ENCODE data around the gene TPRN.

TPRN gene

GRCh38 chr9:137171149-137171900 is 29.2 kb downstream of the TPRN start:
- no peak for DNase-seq

GRCh38 chr9:137170486-137171148 is 29.9 kb downstream of the TPRN start:
- no peak for DNase-seq

DNA sequence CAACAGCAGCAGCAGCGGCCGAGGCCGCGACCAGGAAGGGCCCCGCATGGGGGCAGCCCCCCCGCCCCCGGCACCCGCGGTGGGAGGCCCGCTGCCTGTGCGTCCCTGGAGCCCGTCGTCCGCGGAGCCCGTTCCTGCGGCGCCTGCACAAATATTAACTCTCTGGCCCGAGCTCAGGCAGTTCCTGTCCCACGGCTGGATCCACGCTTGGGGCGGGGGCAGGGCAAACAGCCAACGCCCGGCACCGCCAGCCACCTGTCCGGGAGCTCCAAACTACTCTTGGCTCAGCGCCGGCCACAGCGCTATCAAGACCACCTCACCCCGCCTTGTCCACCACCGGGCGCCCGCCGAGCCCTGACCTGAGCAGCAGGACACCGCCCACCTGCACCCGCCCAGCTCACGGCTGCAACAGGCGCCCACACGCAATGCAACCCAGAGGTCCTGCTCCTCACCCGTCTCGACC is 30.6 kb downstream of the TPRN start, which contains the start of gene LRRC26:
LRRC26 (minus strand) TSS at position 156 of the 463 bp plus-strand sequence; CDS start at position 48, 108 bp downstream.
- DNase-seq, result no peak

GRCh38 chr9:137168904-137169856 is 31.4 kb downstream of the TPRN start:
- DNase-seq, result peak; percentile 47 to 89

- DNase-seq, result peak in 1 of 2 experiments; percentile 55
Measured at GRCh38 chr9:137168573-137168903, 32.0 kb downstream of the TPRN start.

- DNase-seq, result peak in 1 of 2 experiments; percentile 56
Measured at GRCh38 chr9:137167747-137168572, 32.6 kb downstream of the TPRN start.

DNA sequence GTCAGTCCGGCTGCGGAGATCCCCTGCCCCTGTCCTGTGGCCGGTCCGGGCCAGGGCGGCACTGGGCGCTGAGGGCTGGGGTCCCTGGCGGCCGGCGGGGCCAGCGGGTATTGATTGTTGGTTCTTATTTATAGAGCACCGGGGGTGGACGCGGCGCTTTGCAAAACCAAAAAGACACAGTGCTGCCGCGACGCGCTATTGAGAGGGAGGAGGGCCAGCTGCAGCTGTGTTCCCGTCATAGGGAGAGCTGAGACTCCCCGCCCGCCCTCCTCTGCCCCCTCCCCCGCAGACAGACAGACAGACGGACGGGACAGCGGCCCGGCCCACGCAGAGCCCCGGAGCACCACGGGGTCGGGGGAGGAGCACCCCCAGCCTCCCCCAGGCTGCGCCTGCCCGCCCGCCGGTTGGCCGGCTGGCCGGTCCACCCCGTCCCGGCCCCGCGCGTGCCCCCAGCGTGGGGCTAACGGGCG is 33.2 kb downstream of the TPRN start:
- peak in 1 of 2 experiments; percentile 31 for DNase-seq

DNA sequence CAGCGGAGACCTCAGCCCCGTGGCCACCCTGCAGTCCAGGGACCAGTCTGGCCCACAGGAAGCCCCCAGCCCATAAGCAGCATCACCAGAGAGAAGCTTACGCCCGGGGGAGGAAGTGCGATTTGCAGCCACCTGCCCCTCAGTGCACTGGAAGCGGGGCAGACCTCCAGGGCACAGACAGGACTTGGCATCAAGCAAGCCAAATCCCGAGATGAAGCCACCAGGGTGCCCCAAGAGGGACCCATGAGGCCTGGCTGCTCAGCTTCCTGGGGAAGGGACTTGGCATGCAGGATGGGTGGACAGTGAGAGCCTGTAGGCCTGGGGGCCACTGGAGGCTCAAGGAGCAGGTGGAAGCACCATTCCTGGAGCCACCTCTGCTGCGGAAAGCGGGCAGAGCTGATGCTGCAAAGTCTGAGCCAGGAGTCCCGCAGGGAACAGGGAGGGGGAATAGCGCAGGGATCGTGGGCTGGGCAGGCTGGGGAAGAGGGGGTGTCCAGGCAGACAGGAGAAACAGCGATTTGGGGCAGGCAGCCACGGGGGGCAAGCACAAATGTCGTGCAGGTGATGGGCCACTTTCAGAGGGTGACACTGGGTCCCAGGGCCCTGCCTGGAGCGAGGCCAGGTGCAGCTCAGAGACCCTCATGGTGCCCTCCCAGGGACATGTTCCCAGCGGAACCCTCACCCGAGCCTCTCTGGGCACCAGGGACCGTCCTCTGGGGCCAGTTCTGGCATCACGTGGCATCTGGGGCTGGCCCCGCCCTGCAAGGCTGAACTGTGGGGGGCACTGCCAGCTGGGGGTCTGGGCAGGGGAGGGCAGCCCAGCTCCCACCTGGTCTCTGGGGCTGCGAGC is 33.9 kb downstream of the TPRN start:
- no peak for DNase-seq

GRCh38 chr9:137165250-137165836 is 35.2 kb downstream of the TPRN start:
- no peak for DNase-seq

DNA sequence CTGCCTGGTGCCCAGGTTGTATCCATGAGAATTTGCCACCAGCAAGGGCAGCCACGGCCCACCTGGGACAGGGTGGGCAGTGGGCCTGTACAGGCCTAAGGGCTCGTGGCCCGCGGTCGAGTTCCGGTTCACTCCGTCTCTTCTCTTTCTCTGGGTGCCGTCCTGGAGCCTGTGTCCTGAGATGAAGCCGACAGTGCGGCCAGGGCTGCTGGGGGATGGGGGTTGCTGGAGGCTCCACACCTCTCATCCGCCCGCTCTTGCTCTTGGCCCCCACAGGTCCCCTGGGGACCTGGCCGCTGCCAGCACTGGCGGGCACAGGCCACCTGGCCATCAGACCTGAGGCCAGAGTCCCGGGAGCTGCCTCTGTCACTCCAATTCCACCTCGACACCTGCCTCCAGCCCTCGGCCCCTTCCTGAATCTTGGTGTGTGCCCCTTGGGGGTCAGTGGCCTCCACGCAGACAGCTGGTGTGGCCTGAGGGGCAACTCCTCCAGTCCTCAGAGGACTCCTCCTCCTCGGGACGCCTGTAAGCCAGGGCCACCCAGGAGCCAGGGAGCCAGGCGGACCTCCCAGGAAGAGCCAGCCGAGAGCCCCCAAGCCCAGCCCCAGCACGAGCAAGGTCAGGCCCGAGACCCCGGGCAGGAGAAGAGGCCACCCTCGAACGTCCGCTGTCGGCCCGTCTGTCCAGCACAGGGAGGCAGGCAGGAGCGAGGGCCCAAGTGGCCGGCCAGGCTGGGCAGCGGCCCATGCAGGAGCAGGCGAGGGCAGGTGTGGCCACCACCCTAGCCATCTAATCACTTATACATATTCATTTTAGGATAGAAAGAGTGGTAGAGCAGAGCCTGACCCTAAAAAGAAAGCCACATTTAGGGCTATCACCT is 35.9 kb downstream of the TPRN start:
- DNase-seq, result no peak

GRCh38 chr9:137163805-137164204 is 36.7 kb downstream of the TPRN start:
- no peak for DNase-seq

DNA sequence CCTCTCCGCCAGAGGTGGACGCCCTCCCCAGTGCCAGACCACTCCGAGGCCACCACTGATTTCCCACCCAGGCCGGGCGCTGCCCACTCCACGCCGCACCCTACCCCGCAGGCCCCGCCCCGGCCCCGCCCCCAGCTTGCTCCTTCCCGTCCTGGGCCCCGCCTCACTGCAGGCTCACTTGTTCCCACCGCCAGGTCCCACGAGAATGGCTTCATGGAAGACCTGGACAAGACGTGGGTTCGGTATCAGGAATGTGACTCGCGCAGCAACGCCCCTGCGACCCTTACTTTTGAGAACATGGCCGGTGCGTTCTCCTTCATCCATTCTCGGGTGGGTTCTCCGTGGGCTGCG is 37.2 kb downstream of the TPRN start:
- peak in 1 of 2 experiments; percentile 53 for DNase-seq

DNA sequence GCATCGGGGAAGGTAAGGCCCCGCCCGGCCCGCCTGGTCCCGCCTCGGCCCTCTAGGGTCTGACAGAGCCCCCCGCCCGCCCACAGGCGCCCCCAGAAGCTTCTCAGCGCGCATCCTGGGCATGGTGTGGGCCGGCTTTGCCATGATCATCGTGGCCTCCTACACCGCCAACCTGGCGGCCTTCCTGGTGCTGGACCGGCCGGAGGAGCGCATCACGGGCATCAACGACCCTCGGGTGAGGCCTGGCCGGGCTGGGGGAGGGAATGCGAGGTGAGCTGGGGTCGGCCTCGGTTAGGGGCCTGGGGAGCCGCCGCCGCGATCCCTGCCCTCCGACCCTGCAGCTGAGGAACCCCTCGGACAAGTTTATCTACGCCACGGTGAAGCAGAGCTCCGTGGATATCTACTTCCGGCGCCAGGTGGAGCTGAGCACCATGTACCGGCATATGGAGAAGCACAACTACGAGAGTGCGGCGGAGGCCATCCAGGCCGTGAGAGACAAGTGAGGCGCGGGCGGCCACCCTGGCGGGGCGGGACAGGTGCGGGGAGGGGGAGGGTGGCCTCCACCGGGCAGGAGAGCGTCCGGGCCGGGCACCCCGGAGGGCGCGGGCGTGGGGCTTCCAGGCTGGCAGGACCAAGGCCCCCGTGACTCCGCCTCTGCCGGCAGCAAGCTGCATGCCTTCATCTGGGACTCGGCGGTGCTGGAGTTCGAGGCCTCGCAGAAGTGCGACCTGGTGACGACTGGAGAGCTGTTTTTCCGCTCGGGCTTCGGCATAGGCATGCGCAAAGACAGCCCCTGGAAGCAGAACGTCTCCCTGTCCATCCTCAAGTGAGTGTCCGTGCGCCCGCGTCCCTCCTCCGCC is 37.8 kb downstream of the TPRN start:
- DNase-seq, result peak in 1 of 2 experiments; percentile 62

DNA sequence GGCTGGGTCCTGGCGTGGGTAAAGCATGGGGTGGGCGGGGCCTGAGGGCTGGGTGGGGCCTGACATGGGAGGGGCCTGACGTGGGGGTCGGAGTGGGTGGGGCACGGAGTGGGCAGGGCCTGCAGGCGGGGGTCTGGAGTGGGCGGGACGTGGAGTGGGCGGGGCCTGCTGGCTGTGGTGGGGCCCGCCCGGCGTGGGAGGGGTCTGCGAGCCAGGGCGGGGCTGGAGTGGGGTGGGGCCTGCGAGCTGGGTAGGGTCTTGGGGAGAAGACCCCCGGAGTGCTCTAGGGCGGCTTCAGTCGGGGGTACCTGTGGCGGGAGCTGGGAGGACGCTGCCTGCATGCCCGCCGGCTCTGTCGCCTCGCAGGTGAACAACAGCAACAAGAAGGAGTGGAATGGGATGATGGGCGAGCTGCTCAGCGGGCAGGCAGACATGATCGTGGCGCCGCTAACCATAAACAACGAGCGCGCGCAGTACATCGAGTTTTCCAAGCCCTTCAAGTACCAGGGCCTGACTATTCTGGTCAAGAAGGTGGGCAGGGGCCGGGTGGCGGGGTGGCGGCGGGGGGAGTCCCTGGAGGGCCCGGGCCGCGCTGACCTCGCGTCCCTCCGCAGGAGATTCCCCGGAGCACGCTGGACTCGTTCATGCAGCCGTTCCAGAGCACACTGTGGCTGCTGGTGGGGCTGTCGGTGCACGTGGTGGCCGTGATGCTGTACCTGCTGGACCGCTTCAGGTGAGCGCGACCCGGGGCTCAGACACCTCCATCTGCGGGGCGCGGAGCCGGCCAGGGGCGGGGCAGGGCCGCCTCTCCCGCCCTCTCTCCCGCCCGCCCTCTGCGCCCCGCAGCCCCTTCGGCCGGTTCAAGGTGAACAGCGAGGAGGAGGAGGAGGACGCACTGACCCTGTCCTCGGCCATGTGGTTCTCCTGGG is 38.7 kb downstream of the TPRN start:
- peak; percentile 17 to 54 for DNase-seq

GRCh38 chr9:137160716-137161557 is 39.6 kb downstream of the TPRN start:
- DNase-seq, result peak; percentile 54 to 82

GRCh38 chr9:137160054-137160425 is 40.5 kb downstream of the TPRN start:
- DNase-seq, result no peak
